Measurements from ENCODE around the gene NMNAT3.

The NMNAT3 gene

DNA sequence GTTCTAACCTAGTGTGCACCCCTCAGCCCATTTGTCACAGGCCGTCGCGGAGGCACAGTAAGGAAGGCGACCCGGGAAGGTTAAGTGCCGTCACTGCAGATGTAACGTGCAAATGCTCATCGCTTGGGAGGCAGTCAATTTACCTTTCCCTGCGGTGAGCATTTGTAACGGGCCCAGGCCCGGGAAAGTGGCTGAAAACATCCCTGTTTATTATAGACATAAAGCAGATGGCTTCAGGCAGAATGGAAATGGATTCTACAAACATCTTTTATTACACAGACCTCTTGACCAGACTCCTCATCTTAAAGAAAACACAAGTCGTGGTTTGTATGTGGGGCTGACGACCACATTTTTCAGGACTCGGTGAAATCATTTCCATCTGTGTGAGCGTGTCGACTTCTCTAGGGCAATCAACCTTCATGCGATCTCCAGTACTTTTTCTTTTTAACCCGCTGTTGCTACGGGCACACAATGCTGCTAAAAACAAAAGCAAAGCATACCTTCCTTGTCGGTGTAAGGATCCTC, 43.6 kb downstream of the NMNAT3 start:
- DNase-seq (ENCODE audit: insufficient read length) (no peak), FAIRE-seq (no peak)

DNA sequence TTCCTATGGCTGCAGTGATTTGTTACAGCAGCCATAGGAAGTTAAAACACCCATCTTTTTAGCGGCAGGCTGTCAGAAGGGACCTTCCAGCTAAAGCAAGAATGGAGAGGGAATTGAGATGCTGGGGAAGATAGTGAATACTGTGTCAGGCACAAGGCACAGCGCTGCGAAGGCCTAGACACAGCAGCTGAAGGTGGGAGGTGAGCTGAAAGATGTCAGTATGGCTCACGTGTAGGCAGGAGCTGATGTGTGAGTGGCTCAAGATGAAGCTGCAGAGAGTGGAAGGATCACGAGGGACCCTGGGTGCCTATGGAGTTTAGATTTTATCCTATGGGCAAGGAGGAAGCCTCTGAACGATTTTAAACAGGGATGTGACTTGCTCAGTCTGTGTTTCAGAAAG, 44.3 kb downstream of the NMNAT3 start:
- no peak for TF ChIP-seq POLR2AphosphoS5 (IDR thresholded peaks at IDR 0.05; ENCODE audit: low read depth, low read length)
- no peak for TF ChIP-seq TAF1 (IDR thresholded peaks at IDR 0.05; ENCODE audit: borderline replicate concordance, low read depth, low read length)
- TF ChIP-seq POLR2A (IDR thresholded peaks at IDR 0.05; ENCODE audit: low read depth, low read length) = no peak
- DNase-seq (ENCODE audit: insufficient read length) = no peak
- FAIRE-seq = no peak

More for the DNA sequence above, 43.6 kb downstream of the NMNAT3 start:
- no peak for TF ChIP-seq POLR2A (IDR thresholded peaks at IDR 0.05; ENCODE audit: low read depth, low read length)
- no peak for TF ChIP-seq TAF1 (IDR thresholded peaks at IDR 0.05; ENCODE audit: borderline replicate concordance, low read depth, low read length)
- no peak for TF ChIP-seq POLR2AphosphoS5 (IDR thresholded peaks at IDR 0.05; ENCODE audit: low read depth, low read length)

DNA sequence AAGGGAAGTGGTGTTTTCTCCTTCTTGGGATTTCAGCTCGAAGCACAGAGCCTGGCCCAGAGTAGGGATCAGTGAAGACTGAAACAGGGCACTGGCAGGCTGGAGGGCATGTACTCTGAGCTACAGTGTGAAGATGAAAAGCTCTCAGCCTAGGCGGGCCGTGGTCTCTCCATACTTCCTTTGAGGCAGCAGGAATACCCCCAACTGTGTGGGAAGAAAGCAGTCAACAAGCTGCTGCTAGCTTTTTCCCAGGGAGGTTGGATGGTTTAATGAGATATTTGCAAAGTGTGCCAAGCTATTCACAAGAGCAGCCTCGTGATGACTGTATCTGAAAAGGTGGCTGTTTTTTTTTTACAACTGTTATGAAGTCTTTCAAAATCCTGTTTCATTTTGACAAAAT, 47.2 kb downstream of the NMNAT3 start:
- TF ChIP-seq POLR2AphosphoS5 (IDR thresholded peaks at IDR 0.05; ENCODE audit: low read depth, low read length) (no peak), TAF1 (IDR thresholded peaks at IDR 0.05; ENCODE audit: borderline replicate concordance, low read depth, low read length) (no peak), POLR2A (IDR thresholded peaks at IDR 0.05; ENCODE audit: low read depth, low read length) (no peak)
- no peak for FAIRE-seq

DNA sequence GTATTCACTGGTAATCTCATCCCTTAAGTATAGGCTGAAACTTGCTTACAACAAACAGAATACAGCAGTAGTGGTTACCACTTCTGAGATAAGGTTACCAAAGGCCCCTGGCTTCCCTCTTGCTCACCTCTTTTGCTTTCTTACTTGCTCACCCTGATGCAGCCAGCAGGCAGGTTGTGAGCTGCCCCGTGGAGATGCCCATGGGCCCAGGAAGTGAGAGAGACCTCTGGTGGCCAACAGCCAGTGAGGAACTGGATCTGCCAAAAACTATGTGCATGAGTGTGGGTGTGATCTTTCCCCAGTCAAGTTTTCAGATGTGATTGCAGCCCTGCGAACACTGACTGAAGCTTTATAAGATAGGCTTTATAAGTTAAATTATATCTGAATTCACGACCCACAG, 48.7 kb downstream of the NMNAT3 start:
- DNase-seq (ENCODE audit: insufficient read length) (peak; percentile 14), FAIRE-seq (no peak)
- TF ChIP-seq TAF1 (IDR thresholded peaks at IDR 0.05; ENCODE audit: borderline replicate concordance, low read depth, low read length) (no peak), POLR2AphosphoS5 (IDR thresholded peaks at IDR 0.05; ENCODE audit: low read depth, low read length) (no peak), POLR2A (IDR thresholded peaks at IDR 0.05; ENCODE audit: low read depth, low read length) (no peak)

More for the DNA sequence above, 47.2 kb downstream of the NMNAT3 start:
- no peak for DNase-seq (ENCODE audit: insufficient read length)

DNA sequence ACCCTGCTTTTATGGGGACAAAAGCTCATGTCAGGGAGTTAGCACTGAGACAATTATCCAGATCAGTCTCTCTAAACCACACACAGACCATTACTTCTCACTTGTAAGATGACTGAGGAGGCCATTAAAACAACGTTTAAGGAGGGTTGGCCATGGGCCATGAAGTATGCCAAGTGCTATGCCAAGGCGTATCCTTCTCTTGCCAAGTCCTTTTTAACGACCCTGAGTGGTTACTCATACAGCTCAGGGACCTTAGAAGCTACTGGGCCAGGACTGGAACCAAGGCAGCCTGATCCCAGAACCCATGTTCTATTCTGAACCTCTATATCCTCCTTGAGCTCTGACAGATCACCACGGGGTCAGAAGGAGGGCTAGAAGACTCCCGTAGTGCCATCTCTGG, 50.0 kb downstream of the NMNAT3 start:
- TF ChIP-seq TAF1 (IDR thresholded peaks at IDR 0.05; ENCODE audit: borderline replicate concordance, low read depth, low read length) (no peak), POLR2AphosphoS5 (IDR thresholded peaks at IDR 0.05; ENCODE audit: low read depth, low read length) (no peak), POLR2A (IDR thresholded peaks at IDR 0.05; ENCODE audit: low read depth, low read length) (no peak)
- FAIRE-seq (no peak), DNase-seq (ENCODE audit: insufficient read length) (no peak)

DNA sequence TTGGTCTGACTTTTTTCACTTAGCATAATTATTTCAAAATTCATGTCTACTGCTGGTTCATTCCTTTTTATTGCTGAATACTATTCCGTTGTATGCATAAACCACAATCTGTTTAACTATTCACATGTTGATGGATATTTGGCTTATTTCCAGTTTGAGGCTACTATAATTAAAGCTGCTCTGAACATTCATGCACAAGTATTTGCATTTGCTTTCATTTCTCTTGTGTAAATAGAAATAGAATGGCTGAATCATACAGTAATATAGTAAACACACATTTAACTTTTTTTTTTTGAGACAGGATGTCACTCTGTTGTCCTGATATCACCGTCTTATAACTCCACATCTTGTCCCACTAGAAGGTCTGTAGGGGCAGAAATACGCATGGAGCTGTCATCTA, 57.3 kb downstream of the NMNAT3 start:
- DNase-seq (ENCODE audit: insufficient read length) (no peak), FAIRE-seq (no peak)
- TF ChIP-seq POLR2A (IDR thresholded peaks at IDR 0.05; ENCODE audit: low read depth, low read length) (no peak), TAF1 (IDR thresholded peaks at IDR 0.05; ENCODE audit: borderline replicate concordance, low read depth, low read length) (no peak), POLR2AphosphoS5 (IDR thresholded peaks at IDR 0.05; ENCODE audit: low read depth, low read length) (no peak)

DNA sequence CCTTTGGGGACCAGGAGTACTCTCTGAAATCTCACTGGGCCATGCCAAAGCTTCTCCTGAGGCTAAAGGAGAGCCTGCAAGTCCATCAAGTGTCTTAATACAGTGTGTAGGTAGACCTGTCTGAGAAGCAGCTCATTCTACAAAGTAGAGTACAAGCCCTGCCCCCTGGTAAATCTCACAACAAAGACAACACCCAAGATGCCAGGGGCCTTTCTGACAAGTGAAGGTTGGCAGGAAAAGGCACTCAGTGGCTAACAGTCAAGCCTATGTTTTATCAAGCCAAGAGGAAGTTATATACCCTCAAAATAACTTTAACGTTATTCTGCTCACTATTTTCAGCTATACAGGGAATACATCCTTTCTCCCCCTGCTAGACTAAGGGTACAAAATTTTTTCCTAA, 58.3 kb downstream of the NMNAT3 start:
- DNase-seq (ENCODE audit: insufficient read length) = no peak
- FAIRE-seq = no peak
- TF ChIP-seq POLR2AphosphoS5 (IDR thresholded peaks at IDR 0.05; ENCODE audit: low read depth, low read length) (no peak), TAF1 (IDR thresholded peaks at IDR 0.05; ENCODE audit: borderline replicate concordance, low read depth, low read length) (no peak), POLR2A (IDR thresholded peaks at IDR 0.05; ENCODE audit: low read depth, low read length) (no peak)

DNA sequence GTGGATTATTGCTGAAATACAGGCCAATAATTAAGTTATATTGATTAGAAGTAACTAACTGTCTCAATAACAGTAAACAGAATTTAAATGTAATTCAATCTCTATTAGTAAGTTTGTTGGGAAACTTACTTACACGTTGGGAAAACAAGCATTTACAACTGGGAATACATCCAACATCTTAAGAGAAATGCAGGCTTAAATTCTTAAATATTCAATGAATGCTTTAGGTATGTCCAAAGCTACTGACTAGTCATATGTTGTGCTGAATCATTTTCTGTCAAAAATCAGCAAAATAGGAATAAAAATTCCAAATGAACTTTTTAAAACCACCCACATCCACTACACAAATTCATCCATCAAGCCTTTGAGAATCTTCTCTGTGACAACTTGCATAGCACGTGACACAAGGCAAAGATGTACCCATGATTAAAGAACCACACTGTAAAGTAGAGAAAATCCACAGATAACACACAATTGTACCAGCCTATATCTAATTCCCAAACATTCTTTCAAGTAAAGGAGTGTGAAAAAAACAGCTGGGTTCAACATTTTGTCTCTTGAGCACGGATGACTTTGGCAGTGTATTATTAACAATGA, 60.0 kb downstream of the NMNAT3 start:
- DNase-seq (ENCODE audit: insufficient read length) = no peak
- no peak for FAIRE-seq
- TF ChIP-seq POLR2A (IDR thresholded peaks at IDR 0.05; ENCODE audit: low read depth, low read length) (no peak), TAF1 (IDR thresholded peaks at IDR 0.05; ENCODE audit: borderline replicate concordance, low read depth, low read length) (no peak), POLR2AphosphoS5 (IDR thresholded peaks at IDR 0.05; ENCODE audit: low read depth, low read length) (no peak)

DNA sequence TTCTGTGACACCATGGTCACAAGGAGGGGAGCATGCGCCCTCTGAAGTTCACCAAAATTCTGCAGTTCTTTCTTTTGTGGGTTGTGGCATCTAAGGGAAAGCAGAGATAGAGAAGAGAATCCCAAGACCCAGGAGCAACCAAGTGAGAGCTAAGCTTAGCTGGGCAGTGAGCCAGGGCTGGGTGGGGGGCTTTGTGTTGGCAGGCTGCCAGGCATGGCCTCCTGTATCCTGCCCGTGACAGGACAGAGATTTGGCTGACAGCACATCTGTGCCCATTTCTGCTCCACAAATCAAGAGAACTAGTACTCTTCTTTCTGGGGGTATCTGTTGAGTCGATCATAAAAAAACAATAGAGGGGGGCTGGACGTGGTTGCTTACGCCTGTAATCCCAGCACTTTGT, 66.2 kb downstream of the NMNAT3 start:
- DNase-seq (ENCODE audit: insufficient read length) (no peak), FAIRE-seq (no peak)
- TF ChIP-seq TAF1 (IDR thresholded peaks at IDR 0.05; ENCODE audit: borderline replicate concordance, low read depth, low read length) = no peak
- no peak for TF ChIP-seq POLR2A (IDR thresholded peaks at IDR 0.05; ENCODE audit: low read depth, low read length)
- TF ChIP-seq POLR2AphosphoS5 (IDR thresholded peaks at IDR 0.05; ENCODE audit: low read depth, low read length) = no peak

DNA sequence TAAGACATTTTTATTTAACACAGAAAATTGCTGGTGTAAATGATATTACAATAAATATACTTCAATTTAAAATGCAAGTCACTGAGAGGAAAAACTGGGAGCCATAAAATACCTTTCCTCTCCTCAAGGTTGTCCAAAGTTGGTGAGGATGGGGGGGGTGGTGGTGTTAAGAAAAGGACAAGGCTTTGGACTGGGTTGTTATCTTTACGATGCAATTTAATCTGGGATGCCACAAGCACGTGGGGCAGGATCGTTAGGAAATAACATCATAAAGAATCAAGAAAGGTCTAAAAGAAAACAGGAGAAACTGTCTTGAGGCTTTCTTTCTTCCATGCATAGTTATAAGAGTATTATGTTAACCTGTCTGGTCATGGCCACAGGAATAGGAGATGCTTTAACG, 66.9 kb downstream of the NMNAT3 start:
- TF ChIP-seq TAF1 (IDR thresholded peaks at IDR 0.05; ENCODE audit: borderline replicate concordance, low read depth, low read length) (no peak), POLR2A (IDR thresholded peaks at IDR 0.05; ENCODE audit: low read depth, low read length) (no peak), POLR2AphosphoS5 (IDR thresholded peaks at IDR 0.05; ENCODE audit: low read depth, low read length) (no peak)

DNA sequence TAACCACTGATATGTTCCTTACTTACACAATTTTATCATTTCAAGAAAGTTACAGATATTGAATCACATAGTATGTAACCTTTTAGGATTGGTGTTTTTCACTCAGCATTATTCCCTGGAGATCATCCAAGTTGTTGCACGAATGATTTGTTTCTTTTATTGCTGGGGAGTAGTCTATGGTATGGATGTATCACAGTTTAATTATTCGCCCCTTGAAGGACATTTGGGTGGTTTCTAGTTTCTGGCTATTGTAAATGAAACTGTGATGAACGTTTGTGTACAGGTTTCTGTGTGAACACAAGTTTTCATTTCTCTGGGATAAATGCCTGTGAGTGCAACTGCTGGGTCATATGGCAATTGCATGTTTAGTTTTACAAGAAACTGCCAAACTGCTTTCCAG, 68.8 kb downstream of the NMNAT3 start:
- FAIRE-seq = no peak
- TF ChIP-seq POLR2A (IDR thresholded peaks at IDR 0.05; ENCODE audit: low read depth, low read length) (no peak), TAF1 (IDR thresholded peaks at IDR 0.05; ENCODE audit: borderline replicate concordance, low read depth, low read length) (no peak), POLR2AphosphoS5 (IDR thresholded peaks at IDR 0.05; ENCODE audit: low read depth, low read length) (no peak)
- DNase-seq (ENCODE audit: insufficient read length) = no peak

More for the DNA sequence above, 66.9 kb downstream of the NMNAT3 start:
- DNase-seq (ENCODE audit: insufficient read length) = no peak
- FAIRE-seq = no peak

DNA sequence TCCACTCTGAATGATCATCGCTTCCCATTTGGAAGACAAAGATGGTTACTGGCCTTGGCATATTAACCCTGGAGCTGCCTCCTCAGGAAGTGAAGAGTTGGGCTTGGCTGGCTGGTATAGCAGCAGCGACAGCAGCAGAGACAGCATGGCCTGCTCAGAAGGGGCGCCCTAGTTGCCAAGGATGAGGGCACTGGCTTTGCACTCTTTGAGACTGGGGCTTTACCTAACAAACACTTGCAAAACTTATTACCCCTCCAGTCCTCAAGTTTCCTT, 69.7 kb downstream of the NMNAT3 start:
- no peak for DNase-seq (ENCODE audit: insufficient read length)
- TF ChIP-seq POLR2AphosphoS5 (IDR thresholded peaks at IDR 0.05; ENCODE audit: low read depth, low read length) (no peak), TAF1 (IDR thresholded peaks at IDR 0.05; ENCODE audit: borderline replicate concordance, low read depth, low read length) (no peak), POLR2A (IDR thresholded peaks at IDR 0.05; ENCODE audit: low read depth, low read length) (no peak)
- no peak for FAIRE-seq
